ENCODE data around the gene SMARCE1.

SMARCE1 gene

DNA sequence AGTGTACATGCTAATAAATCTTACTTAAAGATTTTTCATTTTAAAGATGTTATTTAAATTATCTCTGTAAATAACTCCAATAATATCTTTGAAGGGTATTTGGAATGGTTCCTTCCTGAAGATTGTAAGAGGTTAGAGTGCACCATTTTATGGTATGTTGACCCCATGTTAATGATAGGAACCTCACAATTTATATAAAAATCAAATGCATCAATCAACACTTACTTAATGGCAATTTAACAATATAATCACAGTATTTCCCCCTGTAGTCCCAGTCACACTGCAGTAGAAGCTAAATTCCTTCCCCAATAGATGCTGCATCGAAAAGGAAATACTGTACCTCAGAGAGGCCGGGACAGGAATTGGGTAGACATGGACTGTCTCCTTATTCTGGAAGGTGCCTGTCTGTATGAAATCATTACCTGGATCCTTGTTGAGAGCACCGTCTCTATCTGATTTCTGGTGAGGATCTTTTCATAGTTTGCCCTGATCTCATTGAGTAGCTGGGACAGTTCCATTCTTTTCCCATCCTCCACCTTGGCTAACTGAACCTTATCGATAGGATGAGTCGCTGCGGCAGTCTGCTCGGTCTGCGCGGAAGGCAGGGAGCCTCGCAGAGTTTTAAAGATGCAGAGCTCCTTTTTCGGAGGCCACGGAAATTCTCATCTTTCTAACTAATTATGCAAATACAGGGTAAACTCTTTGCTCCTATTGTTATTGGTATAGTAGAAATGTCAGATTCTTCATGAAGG lies 17.1 kb upstream of the SMARCE1 start, which contains the start of gene KRT222:
Gene KRT222 (minus strand): TSS at position 596 of the 752 bp plus-strand sequence. CDS start 78 bp downstream, at position 518.
- no peaks in the 10 kb centered on the region for H3K36me3 Mint-ChIP-seq

DNA sequence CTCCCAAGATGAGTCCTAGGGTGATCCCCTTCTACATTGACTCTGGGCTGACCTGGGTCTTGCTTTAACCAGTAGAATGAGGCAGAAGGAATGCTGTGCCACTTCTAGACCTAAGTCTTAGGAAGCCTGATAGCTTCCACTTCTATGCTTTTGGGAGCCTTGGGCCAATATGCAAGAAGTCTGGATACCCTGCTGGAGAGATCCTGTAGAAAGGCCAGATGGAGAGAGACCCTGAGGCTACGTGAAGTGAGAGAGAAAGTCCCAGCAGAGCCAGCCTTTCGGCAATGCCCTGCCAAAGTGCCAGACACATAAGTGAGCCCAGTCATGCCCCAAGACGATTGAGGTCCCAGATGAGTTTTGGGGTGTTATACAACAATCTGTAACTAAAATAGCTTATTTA lies 15.6 kb upstream of the SMARCE1 start:
- CTCF ChIA-PET: no interaction called here
- Mint-ChIP-seq H3K36me3 (peaks cover 2% of the 10 kb centered on the region), H3K27ac (no peak overlapping the region), H3K4me1 (peaks cover 15% of the 10 kb centered on the region), H3K9me3 (no peaks in the 10 kb centered on the region), H3K27me3 (peaks cover 48% of the 10 kb centered on the region), H3K4me3 (no peak overlapping the region)
- DNase-seq: no peak

More for the DNA sequence above, 17.1 kb upstream of the SMARCE1 start, which contains the start of gene KRT222:
- Mint-ChIP-seq H3K27me3 (peaks cover 38% of the 10 kb centered on the region), H3K9me3 (no peaks in the 10 kb centered on the region), H3K4me3 (peak within 1 kb of the TSS; percentile 2), H3K27ac (no peak within 1 kb of the TSS), H3K4me1 (peaks cover 10% of the 10 kb centered on the region)
- CTCF ChIA-PET: no interaction called here
- DNase-seq: no peak

DNA sequence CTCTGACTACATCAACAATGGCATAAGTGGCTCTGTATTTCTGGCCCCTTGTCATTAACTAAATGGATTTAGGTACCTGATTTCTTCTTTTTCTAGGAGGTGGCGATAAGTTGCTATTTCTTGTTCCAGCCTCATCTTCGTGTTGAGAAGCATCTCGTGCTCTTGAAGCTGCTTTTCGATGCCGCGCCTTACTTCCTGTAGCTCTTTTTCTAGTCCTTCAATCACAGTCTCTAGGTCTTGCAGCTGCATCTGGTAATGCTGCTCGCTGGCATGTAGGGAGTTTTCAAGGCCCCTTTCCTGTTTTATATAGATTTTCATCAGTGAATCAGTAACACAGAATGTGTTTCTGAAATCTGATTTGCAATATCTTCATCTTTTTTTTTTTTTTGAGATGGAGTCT lies 12.3 kb upstream of the SMARCE1 start:
- DNase-seq: no peak
- Mint-ChIP-seq H3K9me3 (no peaks in the 10 kb centered on the region), H3K27me3 (peaks cover 37% of the 10 kb centered on the region), H3K36me3 (peaks cover 2% of the 10 kb centered on the region), H3K4me3 (no peak overlapping the region), H3K27ac (no peak overlapping the region), H3K4me1 (peaks cover 12% of the 10 kb centered on the region)
- CTCF ChIA-PET: interaction anchor here (0.7 kb wide), 1 partner anchor 8 kb away, joined by 3 read pairs; no protein-coding TSS in a partner anchor

DNA sequence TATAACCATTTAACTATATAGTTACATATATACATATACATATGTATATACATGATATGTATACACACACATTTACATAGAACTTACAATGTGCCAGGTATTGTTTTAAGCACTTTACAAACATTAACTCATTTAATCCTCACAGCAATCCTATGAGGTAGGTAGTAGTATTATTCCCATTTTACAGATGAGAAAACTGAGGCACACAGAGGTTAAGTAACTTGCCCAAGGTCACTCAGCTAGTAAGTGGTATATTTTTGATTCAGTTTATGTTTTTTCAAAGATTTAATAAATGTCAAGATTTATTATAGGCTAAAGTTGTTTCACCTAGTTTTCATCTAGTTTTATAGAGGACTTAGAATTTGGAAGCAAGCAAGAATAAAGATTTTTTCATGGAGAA lies 10.8 kb upstream of the SMARCE1 start:
- Mint-ChIP-seq H3K9me3 (no peaks in the 10 kb centered on the region), H3K4me1 (peaks cover 9% of the 10 kb centered on the region), H3K36me3 (peaks cover 2% of the 10 kb centered on the region), H3K27me3 (peaks cover 34% of the 10 kb centered on the region), H3K27ac (no peak overlapping the region), H3K4me3 (no peak overlapping the region)
- CTCF ChIA-PET: no interaction called here
- DNase-seq: no peak

DNA sequence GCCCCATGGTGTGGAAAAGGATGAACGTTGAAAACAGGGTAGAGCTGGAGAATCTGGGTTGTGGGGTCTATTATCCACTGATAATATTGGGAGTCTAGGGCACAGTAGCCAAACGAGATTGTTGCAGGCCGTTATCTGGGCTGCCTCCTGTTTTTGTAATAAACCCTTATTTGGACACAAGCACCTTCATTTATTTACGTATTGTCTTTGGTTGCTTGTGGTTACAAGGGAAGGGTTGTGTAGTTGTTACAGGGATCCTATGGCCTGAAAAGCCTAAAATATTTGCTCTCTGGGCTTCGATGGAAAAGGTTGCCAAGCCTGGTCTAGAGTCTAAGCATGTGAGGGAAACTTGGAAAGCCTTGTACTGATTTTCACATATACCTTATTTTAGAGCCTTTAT lies 4.3 kb upstream of the SMARCE1 start:
- H3K27ac Mint-ChIP-seq: no peak overlapping the region
- H3K9me3 Mint-ChIP-seq: no peaks in the 10 kb centered on the region
- H3K4me3 Mint-ChIP-seq: no peak overlapping the region
- peaks cover 10% of the 10 kb centered on the region for H3K4me1 Mint-ChIP-seq
- CTCF ChIA-PET: interaction anchor here (0.9 kb wide), 1 partner anchor 8 kb away, joined by 3 read pairs; no protein-coding TSS in a partner anchor
- DNase-seq: no peak
- H3K27me3 Mint-ChIP-seq: peaks cover 9% of the 10 kb centered on the region
- H3K36me3 Mint-ChIP-seq: peaks cover 2% of the 10 kb centered on the region

DNA sequence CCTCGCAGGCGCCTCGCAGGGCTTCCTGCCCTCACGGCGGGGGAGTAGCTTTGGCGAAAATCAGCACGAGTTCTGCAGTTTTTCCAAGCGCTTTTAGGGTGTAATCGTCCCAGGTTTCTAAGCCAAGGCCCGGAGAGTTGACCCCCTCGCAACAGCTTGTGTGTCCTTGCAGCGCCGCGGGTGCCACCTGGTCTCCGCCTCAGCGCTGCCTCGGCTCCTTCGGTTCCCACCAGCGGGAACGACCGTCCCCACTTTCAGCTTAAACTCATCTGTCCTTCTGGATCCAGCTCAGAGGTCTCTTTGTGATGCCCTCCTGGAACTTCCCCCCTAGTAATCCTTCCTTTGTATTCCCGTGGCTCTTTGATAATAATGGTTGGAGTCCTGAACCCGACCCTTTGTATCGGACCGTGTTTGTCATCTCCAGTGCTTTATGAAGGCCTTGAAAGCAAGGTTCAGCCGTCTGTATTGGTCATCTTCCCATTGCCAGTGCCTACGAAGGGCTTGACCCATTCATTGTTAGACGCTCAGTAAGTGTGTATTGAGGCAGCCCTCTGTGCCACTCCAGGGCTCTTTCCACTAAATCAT lies 858 bp upstream of the SMARCE1 start:
- H3K4me1 Mint-ChIP-seq: peaks cover 41% of the 10 kb centered on the region
- H3K27ac Mint-ChIP-seq: peak overlapping the region; percentile 97
- H3K9me3 Mint-ChIP-seq: no peaks in the 10 kb centered on the region
- no peak for DNase-seq
- H3K4me3 Mint-ChIP-seq: peak overlapping the region; percentile 94
- peaks cover 16% of the 10 kb centered on the region for H3K36me3 Mint-ChIP-seq
- peaks cover 6% of the 10 kb centered on the region for H3K27me3 Mint-ChIP-seq
- CTCF ChIA-PET: interaction anchor here (2.6 kb wide), 1 partner anchor 34 kb away, joined by 8 read pairs; no protein-coding TSS in a partner anchor

DNA sequence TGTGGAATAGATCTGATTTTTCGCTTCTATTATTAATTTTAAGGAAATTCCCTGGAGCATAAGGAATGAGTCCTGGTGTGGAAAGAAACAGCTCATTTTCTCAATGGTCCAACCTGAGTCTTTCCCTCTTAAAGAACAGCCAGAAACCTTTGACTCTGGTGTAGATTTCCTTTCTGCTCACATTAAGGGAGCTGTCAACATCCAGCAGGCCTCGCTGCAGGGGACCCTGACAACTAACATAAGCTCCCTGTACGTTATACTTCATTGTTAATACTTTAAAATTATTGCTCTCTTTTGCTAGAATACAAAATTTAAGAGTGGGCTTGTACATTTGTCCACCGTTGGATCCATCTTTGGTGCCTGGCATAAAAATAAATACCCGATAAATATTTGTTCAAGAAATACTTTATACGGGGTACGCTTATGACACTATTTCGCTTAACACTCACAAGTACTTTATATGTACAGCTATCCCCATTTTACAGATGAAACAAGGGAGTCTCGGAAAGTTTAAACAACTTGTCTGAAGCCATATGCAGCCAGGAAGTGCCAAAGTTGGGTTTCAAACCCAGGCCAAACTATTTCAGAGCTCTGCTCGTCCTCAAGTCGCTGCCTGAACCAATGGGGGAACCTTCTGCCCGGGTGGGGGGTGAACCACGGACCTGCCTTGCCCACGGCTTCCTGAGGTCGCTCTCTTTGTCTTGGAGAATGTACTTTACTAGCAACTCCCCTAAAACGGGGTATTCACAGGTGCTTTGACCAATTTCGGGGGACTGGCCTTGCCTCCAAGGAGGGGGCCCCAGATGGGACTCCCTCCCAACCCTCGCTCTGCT lies 611 bp downstream of the SMARCE1 start:
- Mint-ChIP-seq H3K27me3 (peaks cover 6% of the 10 kb centered on the region), H3K4me1 (peaks cover 51% of the 10 kb centered on the region), H3K9me3 (no peaks in the 10 kb centered on the region), H3K27ac (peak overlapping the region; percentile 97), H3K4me3 (peak overlapping the region; percentile 94), H3K36me3 (peaks cover 29% of the 10 kb centered on the region)
- DNase-seq: peak; percentile 65
- CTCF ChIA-PET: interaction anchor here (0.7 to 2.6 kb wide), 5 partner anchors 14 to 86 kb away, joined by 3 to 8 read pairs (median 4); no protein-coding TSS in a partner anchor

DNA sequence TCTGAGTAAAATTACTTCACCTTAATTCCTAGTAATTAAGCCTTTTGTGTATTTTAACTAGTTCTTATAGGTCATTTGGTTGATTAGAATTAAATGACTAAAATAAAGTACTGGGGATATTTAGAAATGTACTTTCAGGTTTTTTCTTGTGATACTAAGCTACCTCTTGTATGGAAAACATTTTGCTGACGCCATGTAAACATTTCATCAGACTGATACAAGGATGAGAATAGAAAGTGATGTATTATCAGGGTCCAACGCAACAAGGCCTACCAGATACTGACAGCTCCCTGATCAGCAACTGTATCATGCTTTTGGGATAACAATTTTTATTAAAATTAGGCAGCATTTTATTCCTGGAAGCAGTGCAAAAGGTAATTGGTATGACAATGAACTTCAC lies 1.7 kb downstream of the SMARCE1 start:
- no peak for DNase-seq
- H3K4me1 Mint-ChIP-seq: peaks cover 55% of the 10 kb centered on the region
- no peak overlapping the region for H3K27ac Mint-ChIP-seq
- H3K36me3 Mint-ChIP-seq: peaks cover 36% of the 10 kb centered on the region
- no peaks in the 10 kb centered on the region for H3K9me3 Mint-ChIP-seq
- CTCF ChIA-PET: interaction anchor here (0.9 to 2.6 kb wide), 4 partner anchors 12 to 85 kb away, joined by 3 to 8 read pairs (median 5); no protein-coding TSS in a partner anchor
- H3K27me3 Mint-ChIP-seq: peaks cover 6% of the 10 kb centered on the region
- H3K4me3 Mint-ChIP-seq: peak overlapping the region; percentile 31

DNA sequence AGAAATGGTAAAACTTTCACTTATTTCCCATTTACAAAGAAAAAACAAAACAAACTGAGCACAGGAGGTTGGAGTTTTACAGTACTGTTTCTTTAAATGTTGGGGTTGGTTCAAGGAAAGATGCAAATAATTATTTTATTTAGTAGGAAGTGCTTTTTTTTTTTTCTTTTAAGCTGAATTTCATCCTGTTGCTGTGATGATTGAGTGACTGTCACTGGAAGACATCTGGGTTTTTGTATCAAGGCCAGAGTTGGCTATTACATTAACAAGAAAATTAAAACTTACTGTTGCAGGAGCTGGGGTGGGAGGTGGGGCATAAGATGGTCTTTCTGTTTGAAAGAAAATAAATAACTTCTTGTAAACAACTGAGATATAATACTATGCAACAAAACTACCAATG lies 2.3 kb downstream of the SMARCE1 start:
- peaks cover 58% of the 10 kb centered on the region for H3K4me1 Mint-ChIP-seq
- CTCF ChIA-PET: no interaction called here
- no peak for DNase-seq
- peak overlapping the region; percentile 74 for H3K27ac Mint-ChIP-seq
- H3K27me3 Mint-ChIP-seq: peaks cover 2% of the 10 kb centered on the region
- H3K9me3 Mint-ChIP-seq: no peaks in the 10 kb centered on the region
- H3K36me3 Mint-ChIP-seq: peaks cover 41% of the 10 kb centered on the region
- peak overlapping the region; percentile 7 for H3K4me3 Mint-ChIP-seq

DNA sequence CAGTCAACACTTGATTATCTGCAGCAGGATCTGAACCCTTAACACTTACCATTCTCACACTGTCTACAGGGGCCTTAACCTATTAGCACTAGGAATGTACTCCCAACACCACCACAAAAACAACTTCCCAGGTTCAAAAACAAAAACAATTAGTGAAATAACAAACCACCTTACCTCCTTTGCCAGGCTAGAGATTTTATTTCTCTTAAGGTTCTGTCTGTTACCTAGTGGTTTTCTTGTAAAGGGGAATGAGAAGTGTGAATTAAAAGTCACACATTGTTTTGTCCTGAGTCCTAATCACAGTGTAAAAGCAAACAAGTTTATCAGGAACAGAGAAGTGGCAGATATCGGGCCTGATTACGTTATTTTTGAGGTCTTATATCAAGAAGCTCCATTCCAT lies 9.7 kb downstream of the SMARCE1 start:
- Mint-ChIP-seq H3K4me3 (no peak overlapping the region), H3K4me1 (peaks cover 28% of the 10 kb centered on the region), H3K27ac (peak overlapping the region; percentile 69), H3K27me3 (no peaks in the 10 kb centered on the region), H3K36me3 (peaks cover 63% of the 10 kb centered on the region), H3K9me3 (no peaks in the 10 kb centered on the region)
- CTCF ChIA-PET: no interaction called here
- DNase-seq: no peak

DNA sequence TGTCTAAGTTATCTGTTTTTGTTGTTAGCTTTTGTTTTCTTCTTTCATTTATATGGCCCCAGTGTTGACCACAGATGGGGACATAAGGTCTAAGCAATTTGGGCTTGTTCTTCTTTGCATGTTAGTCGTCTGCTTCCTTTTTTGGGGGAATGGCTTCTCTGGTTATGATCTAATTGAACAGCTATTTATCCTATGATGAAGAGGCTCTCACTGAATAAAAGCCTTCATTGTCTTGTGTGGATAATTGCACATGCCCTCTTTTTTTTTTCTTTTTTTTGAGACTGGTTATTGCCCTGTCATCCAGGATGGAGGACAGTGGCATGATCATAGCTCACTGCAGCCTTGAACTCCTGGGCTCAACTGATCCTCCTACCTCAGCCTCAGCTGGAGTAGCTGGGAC lies 13.7 kb downstream of the SMARCE1 start:
- no peak overlapping the region for H3K27ac Mint-ChIP-seq
- no peaks in the 10 kb centered on the region for H3K27me3 Mint-ChIP-seq
- no peak overlapping the region for H3K4me3 Mint-ChIP-seq
- no peak for DNase-seq
- H3K9me3 Mint-ChIP-seq: no peaks in the 10 kb centered on the region
- CTCF ChIA-PET: interaction anchor here (0.7 to 1.4 kb wide), 2 partner anchors 13 to 79 kb away, joined by 3 to 4 read pairs; no protein-coding TSS in a partner anchor
- peaks cover 72% of the 10 kb centered on the region for H3K36me3 Mint-ChIP-seq
- peaks cover 9% of the 10 kb centered on the region for H3K4me1 Mint-ChIP-seq

DNA sequence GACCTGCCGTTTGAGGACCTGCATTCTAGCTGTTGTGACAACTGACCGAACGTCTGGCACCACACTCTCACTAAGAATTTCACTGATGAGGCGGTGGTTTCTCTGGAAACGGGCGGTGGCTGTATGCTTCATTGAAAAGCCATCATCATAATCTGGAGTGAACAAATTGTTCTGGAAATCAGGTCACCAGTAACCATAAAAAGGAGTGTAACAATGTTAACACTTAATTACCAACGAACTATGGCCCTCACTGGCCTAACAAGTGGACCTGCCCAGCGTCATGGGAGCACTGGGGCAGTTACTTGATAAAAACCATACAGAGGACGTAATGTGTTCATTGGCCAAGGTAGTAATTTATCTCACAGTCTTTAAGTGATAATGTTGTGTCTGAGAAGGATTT lies 15.4 kb downstream of the SMARCE1 start:
- Mint-ChIP-seq H3K27me3 (no peaks in the 10 kb centered on the region), H3K27ac (no peak overlapping the region), H3K4me1 (no peaks in the 10 kb centered on the region), H3K9me3 (no peaks in the 10 kb centered on the region), H3K4me3 (no peak overlapping the region), H3K36me3 (peaks cover 72% of the 10 kb centered on the region)
- CTCF ChIA-PET: no interaction called here
- no peak for DNase-seq

DNA sequence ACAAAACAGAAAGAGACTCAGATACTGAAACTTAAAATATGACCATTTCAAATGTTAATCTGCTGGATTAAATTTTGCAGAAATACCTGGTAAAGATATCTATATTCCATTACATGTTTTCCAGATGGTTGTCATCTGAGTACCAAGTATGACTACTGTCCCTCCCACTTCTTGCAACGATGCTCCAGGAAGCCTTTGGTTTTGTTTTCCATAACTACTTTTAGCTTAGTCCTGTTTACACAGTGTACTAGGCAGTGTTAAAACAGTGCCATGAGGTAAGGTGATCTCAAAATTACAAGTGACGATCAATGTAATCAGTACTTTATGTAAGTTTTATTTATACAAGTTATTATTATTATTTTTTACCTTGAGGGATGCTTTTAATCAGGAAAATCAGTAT lies 17.8 kb downstream of the SMARCE1 start:
- H3K27me3 Mint-ChIP-seq: no peaks in the 10 kb centered on the region
- peak overlapping the region; percentile 30 for H3K27ac Mint-ChIP-seq
- peaks cover 3% of the 10 kb centered on the region for H3K4me1 Mint-ChIP-seq
- peaks cover 67% of the 10 kb centered on the region for H3K36me3 Mint-ChIP-seq
- H3K4me3 Mint-ChIP-seq: no peak overlapping the region
- no peaks in the 10 kb centered on the region for H3K9me3 Mint-ChIP-seq
- no peak for DNase-seq
- CTCF ChIA-PET: no interaction called here

DNA sequence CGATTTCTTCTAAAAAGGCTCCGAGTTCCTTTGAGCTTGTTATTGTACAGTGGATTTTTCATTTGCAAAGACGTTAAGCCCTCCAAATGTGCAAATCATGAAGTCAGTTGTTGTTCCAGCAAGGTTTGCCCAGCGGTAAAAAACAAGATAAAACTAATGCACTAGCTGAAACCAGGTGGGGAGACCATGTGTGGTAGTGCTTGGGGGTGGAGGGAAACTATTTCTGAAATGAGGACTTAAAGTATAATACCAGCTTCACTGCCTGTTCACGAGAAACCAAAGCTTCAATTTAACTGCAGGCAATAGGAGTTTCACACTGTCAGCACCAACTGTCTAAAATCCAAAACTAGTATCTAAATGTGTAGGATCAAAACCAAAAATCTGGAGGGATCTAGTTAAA lies 22.3 kb downstream of the SMARCE1 start:
- no peak overlapping the region for H3K4me3 Mint-ChIP-seq
- peaks cover 39% of the 10 kb centered on the region for H3K4me1 Mint-ChIP-seq
- no peaks in the 10 kb centered on the region for H3K9me3 Mint-ChIP-seq
- H3K36me3 Mint-ChIP-seq: peaks cover 32% of the 10 kb centered on the region
- DNase-seq: no peak
- no peak overlapping the region for H3K27ac Mint-ChIP-seq
- CTCF ChIA-PET: interaction anchor here (1.1 to 1.5 kb wide), 3 partner anchors 65 to 924 kb away, joined by 3 to 5 read pairs (median 4); no protein-coding TSS in a partner anchor
- no peaks in the 10 kb centered on the region for H3K27me3 Mint-ChIP-seq
